Measurements from ENCODE around the gene SMARCA1.

Gene SMARCA1

DNA sequence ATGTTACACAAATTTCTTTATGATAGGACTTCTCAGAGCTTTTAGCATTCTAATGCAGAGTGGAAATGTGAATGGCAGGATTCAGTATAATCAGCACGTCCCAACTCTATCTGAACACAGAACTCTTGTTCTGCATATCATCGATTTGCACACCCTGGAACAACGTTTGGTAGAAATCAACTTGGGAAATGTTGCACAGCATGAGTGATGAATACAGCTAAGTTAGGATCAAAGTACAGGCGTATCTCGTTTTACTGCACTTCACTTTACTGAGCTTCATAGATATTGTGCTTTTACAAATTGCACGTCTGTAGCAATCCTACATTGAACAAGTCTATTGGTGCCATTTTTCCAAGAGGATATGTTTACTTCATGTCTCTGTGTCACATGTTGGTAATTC lies 70.8 kb downstream of the SMARCA1 start:
- DNase-seq: no peak

DNA sequence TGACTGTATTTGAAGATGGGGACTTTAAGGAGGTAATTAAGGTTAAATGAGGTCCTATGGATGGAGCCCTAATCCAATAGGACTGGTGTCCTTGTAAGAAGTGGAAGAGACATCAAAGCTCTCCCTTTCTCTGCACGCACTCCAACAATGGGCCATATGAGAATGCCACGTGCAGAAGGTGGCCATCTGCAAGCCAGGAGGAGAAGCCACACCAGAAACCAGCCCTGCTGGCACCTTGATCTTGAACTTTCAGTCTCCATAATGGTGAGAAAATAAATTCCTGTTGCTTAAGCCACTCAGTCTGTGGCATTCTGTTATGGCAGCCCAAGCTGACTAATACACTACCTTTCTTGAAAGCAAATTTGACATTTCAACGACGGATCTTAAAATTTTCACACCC lies 73.2 kb downstream of the SMARCA1 start:
- no peak for DNase-seq

DNA sequence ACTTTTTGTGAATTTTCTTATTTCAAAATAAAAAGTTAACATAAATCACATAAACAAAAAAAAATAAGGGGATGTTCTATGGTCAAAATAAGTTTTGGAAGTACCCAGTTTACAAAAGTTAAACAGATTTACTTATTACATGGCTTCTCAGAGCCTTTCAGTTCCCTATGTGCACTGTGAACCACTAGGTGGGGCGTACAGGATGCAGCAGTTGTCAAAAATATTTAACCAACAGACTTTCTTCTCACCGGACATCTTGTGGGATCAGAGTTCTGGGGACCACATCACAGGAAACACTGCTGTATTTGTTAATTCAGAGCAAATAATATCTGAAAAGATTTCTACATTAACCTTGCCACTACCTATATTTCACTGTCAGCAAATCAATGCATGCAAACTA lies 74.1 kb downstream of the SMARCA1 start:
- no peak for DNase-seq

GRCh38 chrX:129445436-129445835 lies 77.9 kb downstream of the SMARCA1 start:
- DNase-seq: no peak

DNA sequence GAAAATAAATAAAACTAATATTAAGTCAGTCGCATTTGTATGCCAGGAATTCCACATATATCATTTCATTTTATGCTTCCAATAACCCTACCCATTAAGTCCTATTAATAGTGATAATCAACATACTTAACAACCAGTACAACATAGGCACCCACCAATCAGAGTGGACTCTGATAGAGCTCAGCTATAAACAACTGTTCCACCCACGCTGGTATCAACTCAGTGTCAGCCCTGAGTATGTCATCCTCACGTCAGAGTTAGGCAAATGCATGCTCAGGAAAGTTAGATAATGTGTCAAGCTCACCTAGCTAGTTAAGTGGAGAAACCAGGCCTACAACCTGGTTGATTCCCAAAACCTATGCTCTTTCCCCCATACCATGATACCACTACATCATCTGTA lies 89.3 kb downstream of the SMARCA1 start:
- no peak for DNase-seq

DNA sequence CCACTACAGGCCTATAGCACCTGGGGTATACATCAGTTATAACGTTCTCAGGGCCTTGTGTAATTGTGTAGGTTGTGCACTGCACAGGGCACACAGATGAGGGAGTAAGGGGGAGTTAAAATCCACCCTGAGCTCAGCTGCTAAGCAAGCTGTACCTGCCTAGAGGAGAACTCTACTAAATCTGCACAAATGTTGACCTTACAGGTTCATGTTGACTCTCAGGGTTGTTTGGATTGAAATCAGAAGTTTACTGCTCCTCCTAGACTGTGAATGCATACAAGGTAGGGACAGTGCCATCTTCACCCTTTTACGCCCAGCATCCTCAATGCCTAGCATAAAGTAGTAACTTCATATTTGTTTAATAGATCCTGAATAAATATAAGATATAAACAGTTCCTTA lies 89.8 kb downstream of the SMARCA1 start:
- no peak for DNase-seq

DNA sequence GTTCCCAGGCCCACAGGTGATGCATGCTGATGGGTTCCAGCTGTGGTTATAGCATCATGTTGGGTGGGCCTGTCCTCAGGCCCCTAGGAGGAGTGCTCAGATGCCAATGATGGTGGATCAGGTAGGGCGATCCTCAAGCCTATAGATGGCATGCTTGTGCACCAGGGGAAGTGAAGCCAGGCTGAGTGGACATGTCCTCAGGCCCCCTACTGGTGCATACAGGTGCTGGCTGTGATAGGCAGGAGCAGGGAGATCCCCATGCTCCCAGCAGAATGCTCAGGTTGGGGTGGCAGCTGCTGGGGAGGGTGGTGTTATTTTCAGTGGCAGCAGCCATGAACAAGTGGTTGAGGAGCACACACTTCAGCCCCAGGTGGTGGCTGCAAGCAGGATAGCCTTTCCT lies 96.0 kb downstream of the SMARCA1 start:
- DNase-seq: no peak

DNA sequence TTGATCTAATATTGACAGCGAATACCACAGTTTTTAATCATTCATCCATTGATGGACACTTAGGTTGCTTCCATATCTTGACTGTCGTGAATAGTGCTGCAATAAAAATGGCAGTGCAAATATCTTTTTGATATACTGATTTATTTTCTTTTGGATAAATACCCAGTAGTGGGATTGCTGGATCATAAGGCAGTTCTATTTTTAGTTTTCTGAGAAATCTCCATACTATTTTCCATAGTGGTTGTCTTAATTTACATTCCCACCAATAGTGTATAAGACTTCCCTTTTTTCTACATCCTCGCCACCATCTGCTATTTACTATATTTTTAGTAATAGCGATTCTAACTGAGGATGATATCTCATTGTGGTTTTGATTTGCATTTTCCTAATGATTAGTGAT lies 100.1 kb downstream of the SMARCA1 start:
- no peak for DNase-seq

DNA sequence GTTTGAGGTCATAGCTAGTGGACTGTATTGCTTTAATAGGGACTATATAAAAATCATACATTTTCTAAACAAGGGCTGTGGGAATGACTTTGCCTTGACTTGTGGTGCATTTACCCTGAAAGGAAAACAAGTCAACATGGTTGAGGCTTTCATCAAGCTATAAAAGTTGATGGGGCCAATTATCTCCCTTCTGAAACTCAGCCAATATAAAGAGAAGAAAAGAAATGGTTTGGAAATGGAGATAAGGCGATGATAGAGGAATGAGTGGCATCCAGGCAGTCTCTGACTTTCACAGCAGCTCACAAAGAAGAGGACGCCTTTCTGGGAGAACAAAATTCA lies 118.7 kb downstream of the SMARCA1 start:
- DNase-seq: no peak

- no peak for DNase-seq
These were observed 119.2 kb downstream of the SMARCA1 start for GRCh38 chrX:129403974-129404669.

Data from DMS 273 treated with DMSO at 0.1 percent for 48 hours (cell line).